ENCODE measurements around the gene RASSF8. TPM values are rescaled to one million over a fixed set of nuclear protein-coding genes. Genes with fewer than 3 reads are reported as not detected.

Gene RASSF8
- total and polyA plus RNA-seq, 9 of the 15 experiments (the other 6 are each of a cell fraction or from before 2014, with no cell fraction given), result 0.01 to 0.36 (median 0.12) TPM; not detected in 1

DNA sequence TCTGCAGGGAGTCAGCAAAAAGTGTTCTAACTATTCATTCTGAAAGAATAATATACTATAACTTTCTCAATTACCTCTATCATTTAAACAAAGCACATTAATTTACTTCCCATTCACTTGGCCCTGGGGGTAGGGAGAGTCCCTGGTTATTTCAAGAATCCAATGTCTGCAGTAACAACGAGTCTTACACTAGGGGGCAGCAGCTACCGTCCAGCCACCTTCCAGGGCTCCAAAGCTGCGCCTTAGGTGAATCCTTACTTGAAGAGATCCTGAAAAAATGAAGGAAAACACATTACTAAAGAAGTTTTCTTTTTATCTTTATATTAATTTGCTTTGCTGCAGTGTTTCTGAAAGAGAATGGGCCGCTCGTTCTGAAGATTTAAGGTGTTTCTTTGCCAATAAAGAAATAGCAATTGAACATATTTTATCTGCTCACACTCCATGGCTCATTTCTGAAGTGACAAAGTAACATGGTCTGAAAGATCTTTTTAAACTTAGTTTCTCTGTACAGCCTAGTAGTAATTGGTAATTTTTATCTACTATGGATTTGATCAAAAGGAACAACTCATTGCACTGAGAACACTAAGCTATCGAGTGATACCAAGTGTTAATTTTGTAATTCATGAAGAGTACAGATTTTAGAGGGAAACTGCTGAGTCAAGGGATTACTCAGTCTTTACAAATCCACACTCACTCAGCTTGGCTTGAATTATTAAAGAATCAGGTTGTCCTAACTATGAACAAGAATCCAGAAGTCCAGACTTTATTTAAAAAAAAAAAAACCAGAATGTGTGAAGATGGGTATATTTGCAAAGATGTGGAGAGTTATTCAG is 138.8 kb downstream of the RASSF8 start:
- intact Hi-C loops (cut with micrococcal nuclease), result loop anchor here (2.0 to 10.0 kb wide), 4 partner anchors 428 to 608 kb away; no protein-coding TSS in a partner anchor
- in situ Hi-C loops (cut with MboI), result no loop called here
- no peaks in the 10 kb centered on the region for H3K79me2 ChIP-seq (ENCODE audit: control insufficient read depth, insufficient read depth, low read length)
- H3K27me3 ChIP-seq (ENCODE audit: control insufficient read depth in 2 of 2, insufficient read depth in 2 of 2, low read length in 2 of 2), result peaks cover 0 to 4% of the 10 kb centered on the region in 2 experiments; a peak in 1 of 5 replicates
- BruUV-seq (replicated peaks), result no TSS peak
- H3K9ac ChIP-seq (ENCODE audit: insufficient read depth in 1 of 2, low read depth in 2 of 2, low read length in 2 of 2), result no peak overlapping the region
- CTCF ChIA-PET (ENCODE audit: low intra/inter-chr PET ratio), result interaction anchor here (0.8 to 2.5 kb wide), 5 partner anchors 369 to 604 kb away, joined by 3 to 10 read pairs (median 8); no protein-coding TSS in a partner anchor
- H3K4me3 ChIP-seq, result no peak overlapping the region
- H3K27ac ChIP-seq (ENCODE audit: extremely low read depth, low read depth, low read length), result no peak overlapping the region
- no peaks in the 10 kb centered on the region for H4K20me1 ChIP-seq (replicated peaks; ENCODE audit: control insufficient read depth, insufficient read depth, low read length)
- no peak overlapping the region for H2AFZ ChIP-seq (ENCODE audit: low read depth, low read length)
- no peaks in the 10 kb centered on the region for H3K9me3 ChIP-seq (replicated peaks; ENCODE audit: control insufficient read depth, insufficient read depth, low read depth, low read length)
- FAIRE-seq (peak; percentile 80), ATAC-seq (peak; percentile 93), DNase-seq (ENCODE audit: extremely low read depth in 1 of 4, low spot score in 3 of 4) (peak; percentile 69 to 78 (median 74))
- no peaks in the 10 kb centered on the region for H3K4me1 ChIP-seq (replicated peaks in 1 of 2; ENCODE audit: control insufficient read depth in 2 of 2, insufficient read depth in 2 of 2, low read length in 2 of 2)
- no peaks in the 10 kb centered on the region for H3K9me1 ChIP-seq (ENCODE audit: control insufficient read depth, insufficient read depth, low read length)
- 6% methylated on average over 6 of the region's 6 CpGs for WGBS (ENCODE audit: insufficient coverage, low coverage, missing lambda C conversion rate)
- POLR2A ChIA-PET, result interaction anchor here (1.1 to 1.2 kb wide), 2 partner anchors 26 to 336 kb away, joined by 3 read pairs; no protein-coding TSS in a partner anchor
- no peaks in the 10 kb centered on the region for H3K36me3 ChIP-seq (ENCODE audit: control insufficient read depth, insufficient read depth, low read length)
- no peak overlapping the region for H3K4me2 ChIP-seq (ENCODE audit: insufficient read depth, low read length)
- TF ChIP-seq NUFIP1 (IDR thresholded peaks at IDR 0.05; ENCODE audit: partially characterized antibody) (no peak), PPARD (CRISPR knock-in tag; IDR thresholded peaks at IDR 0.05) (no peak), BACH1 (tag; IDR thresholded peaks at IDR 0.05) (no peak), KHSRP (IDR thresholded peaks at IDR 0.05) (no peak), ZNF143 (CRISPR knock-in tag; IDR thresholded peaks at IDR 0.05) (no peak), ZBTB1 (CRISPR knock-in tag; IDR thresholded peaks at IDR 0.05; ENCODE audit: borderline replicate concordance, low read depth) (no peak), SMC3 (conservative IDR thresholded peaks at IDR 0.05; ENCODE audit: insufficient read depth, low read depth, low read length) (peak; percentile 70), NFRKB (IDR thresholded peaks at IDR 0.05; ENCODE audit: low read depth) (no peak), RAD21 (CRISPR knock-in tag; conservative IDR thresholded peaks at IDR 0.05 in 1 of 2, IDR thresholded peaks at IDR 0.05 in 1 of 2) (peak; percentile 86 to 91), MAFG (tag; conservative IDR thresholded peaks at IDR 0.05) (peak; percentile 85), POLR2AphosphoS5 (IDR thresholded peaks at IDR 0.05; ENCODE audit: control insufficient read depth, insufficient read depth, low read depth, low read length) (no peak), ZNF146 (CRISPR knock-in tag; IDR thresholded peaks at IDR 0.05; ENCODE audit: unreplicated experiment) (no peak), ZC3H4 (CRISPR knock-in tag; IDR thresholded peaks at IDR 0.05; ENCODE audit: borderline replicate concordance) (no peak), TRIM28 (IDR thresholded peaks at IDR 0.05) (no peak)
- TF ChIP-seq, protein P1, sequence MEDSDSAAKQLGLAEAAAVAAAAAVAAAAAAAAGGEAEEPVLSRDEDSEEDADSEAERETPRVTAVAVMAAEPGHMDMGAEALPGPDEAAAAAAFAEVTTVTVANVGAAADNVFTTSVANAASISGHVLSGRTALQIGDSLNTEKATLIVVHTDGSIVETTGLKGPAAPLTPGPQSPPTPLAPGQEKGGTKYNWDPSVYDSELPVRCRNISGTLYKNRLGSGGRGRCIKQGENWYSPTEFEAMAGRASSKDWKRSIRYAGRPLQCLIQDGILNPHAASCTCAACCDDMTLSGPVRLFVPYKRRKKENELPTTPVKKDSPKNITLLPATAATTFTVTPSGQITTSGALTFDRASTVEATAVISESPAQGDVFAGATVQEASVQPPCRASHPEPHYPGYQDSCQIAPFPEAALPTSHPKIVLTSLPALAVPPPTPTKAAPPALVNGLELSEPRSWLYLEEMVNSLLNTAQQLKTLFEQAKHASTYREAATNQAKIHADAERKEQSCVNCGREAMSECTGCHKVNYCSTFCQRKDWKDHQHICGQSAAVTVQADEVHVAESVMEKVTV (CRISPR knock-in tag; IDR thresholded peaks at IDR 0.05), result peak; percentile 81
- TF ChIP-seq, protein P2, sequence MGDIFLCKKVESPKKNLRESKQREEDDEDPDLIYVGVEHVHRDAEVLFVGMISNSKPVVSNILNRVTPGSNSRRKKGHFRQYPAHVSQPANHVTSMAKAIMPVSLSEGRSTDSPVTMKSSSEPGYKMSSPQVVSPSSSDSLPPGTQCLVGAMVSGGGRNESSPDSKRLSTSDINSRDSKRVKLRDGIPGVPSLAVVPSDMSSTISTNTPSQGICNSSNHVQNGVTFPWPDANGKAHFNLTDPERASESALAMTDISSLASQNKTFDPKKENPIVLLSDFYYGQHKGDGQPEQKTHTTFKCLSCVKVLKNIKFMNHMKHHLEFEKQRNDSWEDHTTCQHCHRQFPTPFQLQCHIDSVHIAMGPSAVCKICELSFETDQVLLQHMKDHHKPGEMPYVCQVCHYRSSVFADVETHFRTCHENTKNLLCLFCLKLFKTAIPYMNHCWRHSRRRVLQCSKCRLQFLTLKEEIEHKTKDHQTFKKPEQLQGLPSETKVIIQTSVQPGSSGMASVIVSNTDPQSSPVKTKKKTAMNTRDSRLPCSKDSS (IDR thresholded peaks at IDR 0.05; ENCODE audit: low read depth, partially characterized antibody), result no peak
- TF ChIP-seq, protein P3, sequence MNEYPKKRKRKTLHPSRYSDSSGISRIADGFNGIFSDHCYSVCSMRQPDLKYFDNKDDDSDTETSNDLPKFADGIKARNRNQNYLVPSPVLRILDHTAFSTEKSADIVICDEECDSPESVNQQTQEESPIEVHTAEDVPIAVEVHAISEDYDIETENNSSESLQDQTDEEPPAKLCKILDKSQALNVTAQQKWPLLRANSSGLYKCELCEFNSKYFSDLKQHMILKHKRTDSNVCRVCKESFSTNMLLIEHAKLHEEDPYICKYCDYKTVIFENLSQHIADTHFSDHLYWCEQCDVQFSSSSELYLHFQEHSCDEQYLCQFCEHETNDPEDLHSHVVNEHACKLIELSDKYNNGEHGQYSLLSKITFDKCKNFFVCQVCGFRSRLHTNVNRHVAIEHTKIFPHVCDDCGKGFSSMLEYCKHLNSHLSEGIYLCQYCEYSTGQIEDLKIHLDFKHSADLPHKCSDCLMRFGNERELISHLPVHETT (CRISPR knock-in tag; conservative IDR thresholded peaks at IDR 0.05 in 1 of 2, IDR thresholded peaks at IDR 0.05 in 1 of 2), result no peak
